Measurements from ENCODE around the gene ZBED4.

Gene ZBED4

DNA sequence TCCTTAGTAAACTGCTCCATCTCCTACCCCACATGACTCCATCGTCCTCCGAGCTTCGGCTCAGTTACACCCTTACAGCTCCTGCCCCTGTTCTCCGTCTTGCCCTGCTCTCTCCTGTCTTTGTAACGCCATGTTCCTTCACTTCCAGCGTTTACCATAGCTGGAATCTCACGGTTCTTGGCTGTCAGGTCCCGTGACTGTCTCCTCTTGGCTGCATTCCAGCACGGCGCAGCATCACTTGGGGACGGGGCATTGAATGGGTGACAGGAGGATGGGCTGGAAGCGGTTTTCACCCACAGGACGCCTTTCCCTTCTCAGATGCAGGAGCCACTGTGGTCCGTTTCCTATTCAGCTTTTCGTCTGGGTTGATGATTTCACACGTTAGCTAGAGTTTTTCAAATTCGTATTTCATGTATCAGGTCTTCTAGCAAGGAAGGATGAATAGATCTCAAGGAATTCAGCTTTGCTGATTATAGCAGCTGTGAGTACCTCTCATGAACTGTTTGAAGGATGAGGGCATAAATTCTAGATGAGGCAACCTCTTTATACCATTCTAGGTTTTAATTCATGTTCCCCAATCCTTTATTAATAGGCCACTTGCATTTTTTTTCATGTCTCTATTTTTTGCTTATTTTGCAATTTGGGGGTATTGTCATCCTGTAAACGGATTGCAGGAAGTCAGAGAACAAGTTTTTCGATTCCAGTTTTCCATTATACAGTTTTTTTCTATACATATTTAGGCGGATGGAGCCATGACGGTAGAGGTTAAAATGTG lies 29.1 kb downstream of the ZBED4 start:
- DNase-seq, result no peak

DNA sequence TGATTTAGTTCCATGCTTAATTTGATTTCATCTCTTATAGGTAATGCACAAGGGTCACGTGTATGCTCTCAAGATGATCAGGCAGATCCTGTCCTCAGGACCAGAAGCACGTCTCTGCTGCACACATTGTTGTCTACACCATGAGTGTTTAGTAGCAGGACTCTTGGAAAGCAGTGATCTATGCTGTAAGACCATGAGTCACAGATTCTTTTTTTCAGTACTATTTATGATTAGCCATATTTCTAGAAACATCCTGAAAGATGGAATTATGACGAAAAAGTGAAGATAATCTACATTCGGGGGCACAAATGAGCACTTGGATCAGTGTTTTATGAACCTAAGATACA lies 29.6 kb downstream of the ZBED4 start:
- DNase-seq, result no peak

- DNase-seq, result no peak
These were observed 30.4 kb downstream of the ZBED4 start for GRCh38 chr22:49884075-49884474.

GRCh38 chr22:49884503-49885260 lies 31.0 kb downstream of the ZBED4 start:
- DNase-seq, result no peak

DNA sequence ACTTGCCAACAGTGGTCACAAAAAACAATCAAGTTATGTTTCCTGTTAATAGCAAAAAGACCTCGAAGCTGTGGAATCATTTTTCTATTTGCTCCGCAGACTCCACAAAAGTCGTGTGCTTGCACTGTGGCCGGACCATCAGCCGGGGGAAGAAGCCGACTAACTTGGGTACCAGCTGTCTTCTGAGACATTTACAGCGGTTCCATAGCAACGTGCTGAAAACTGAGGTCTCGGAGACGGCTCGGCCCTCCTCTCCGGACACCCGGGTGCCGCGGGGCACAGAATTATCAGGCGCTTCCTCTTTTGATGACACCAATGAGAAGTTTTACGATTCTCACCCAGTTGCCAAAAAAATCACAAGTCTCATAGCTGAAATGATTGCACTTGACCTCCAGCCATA lies 31.6 kb downstream of the ZBED4 start:
- DNase-seq, result no peak

- DNase-seq, result no peak
These were observed 32.2 kb downstream of the ZBED4 start for GRCh38 chr22:49885881-49886280.

DNA sequence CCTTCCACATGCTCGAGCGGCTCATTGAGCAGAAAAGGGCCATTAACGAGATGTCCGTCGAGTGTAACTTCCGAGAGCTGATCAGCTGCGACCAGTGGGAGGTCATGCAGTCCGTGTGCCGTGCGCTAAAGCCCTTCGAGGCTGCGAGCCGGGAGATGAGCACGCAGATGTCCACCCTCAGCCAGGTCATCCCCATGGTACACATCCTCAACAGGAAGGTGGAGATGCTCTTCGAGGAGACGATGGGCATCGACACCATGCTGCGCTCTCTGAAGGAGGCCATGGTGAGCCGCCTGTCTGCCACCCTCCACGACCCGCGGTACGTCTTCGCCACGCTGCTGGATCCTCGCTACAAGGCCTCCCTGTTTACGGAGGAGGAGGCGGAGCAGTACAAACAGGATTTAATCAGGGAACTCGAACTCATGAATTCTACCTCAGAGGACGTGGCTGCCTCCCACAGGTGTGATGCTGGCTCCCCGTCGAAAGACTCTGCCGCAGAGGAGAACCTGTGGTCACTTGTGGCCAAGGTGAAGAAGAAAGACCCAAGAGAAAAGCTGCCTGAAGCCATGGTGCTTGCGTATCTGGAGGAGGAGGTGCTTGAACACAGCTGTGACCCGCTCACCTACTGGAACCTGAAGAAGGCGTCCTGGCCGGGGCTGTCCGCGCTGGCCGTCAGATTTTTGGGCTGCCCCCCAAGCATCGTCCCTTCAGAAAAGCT lies 32.9 kb downstream of the ZBED4 start:
- DNase-seq, result no peak

- no peak for DNase-seq
These were observed 33.4 kb downstream of the ZBED4 start for GRCh38 chr22:49887064-49887451.

- no peak for DNase-seq
These were observed 34.1 kb downstream of the ZBED4 start for GRCh38 chr22:49887702-49888101.

- no peak for DNase-seq
These were observed 35.4 kb downstream of the ZBED4 start for GRCh38 chr22:49889071-49889470.

GRCh38 chr22:49892226-49892899 lies 38.7 kb downstream of the ZBED4 start:
- DNase-seq, result no peak

- no peak for DNase-seq
These were observed 39.4 kb downstream of the ZBED4 start for GRCh38 chr22:49893025-49893424.

GRCh38 chr22:49894322-49895054 lies 40.8 kb downstream of the ZBED4 start:
- no peak for DNase-seq

GRCh38 chr22:49896201-49896600 lies 42.6 kb downstream of the ZBED4 start:
- no peak for DNase-seq

DNA sequence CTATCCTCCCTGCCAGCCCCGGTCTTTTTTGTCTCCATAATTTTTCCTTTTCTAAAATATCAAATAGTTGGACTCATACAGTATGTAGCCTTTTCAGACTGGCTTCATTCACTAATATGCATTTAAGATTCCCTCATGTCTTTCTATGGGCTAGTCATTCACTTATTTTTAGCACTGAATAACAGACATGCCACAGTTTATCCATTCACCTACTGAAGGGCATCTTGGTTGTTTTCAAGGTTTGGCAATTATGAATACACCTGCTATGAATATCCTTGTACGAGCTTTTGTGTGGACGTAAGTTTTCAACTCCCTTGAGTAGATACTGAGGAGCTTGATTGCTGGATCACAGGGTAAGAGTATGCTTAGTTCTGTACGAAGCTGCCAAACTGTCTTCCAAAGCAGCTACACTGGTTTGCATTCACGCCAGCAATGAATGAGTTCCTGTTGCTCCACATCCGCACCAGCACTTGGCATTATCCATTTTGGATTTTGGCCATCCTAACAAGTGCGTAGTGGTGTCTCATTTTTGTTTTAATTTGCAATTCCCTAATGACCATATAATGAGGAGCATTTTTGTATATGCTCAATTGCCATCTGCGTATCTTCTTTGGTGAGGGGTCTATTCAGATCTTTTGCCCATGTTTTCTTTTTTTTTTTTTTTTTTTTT lies 43.5 kb downstream of the ZBED4 start:
- no peak for DNase-seq

GRCh38 chr22:49899530-49899929 lies 45.9 kb downstream of the ZBED4 start:
- peak; percentile 14 for DNase-seq

DNA sequence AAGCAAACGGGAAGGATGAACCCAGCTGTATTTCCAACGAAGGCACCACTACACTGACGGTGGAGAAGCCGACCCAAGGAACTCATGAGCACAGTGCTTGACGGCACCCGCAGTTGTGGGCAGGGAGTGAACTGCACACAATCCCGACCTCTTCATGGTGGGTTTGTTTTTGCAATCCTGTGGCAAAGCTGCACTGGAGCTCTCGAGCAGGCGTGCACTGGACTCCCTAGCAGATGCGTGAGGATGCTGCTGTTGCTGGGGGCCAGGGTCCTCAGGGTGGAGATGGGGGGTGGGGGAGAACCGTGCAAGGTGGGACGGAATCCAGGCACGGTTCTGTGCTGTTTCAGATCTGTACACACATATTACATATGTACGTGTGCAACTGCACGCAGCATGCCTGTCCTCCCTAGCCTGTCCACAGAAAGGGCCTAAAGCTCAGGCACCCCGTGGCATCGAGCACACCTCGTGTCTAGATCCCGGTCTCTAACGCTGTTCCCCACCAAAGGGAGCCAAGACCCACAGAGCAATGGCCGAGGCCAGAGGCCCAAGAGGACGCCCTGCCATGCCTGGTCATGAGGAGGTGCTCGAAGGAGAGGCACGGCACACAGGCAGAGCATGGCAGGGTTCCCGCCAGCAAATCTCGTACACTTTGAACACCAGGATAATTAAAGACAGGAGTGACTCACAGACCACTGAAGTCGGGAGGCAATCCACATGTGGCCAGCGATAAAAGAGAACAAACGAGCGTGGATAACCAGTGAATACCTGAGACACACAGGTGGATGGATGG lies 47.0 kb downstream of the ZBED4 start:
- no peak for DNase-seq

GRCh38 chr22:49901457-49901856 lies 47.8 kb downstream of the ZBED4 start:
- no peak for DNase-seq

- no peak for DNase-seq
These were observed 49.8 kb downstream of the ZBED4 start for GRCh38 chr22:49903322-49904039.

- no peak for DNase-seq
These were observed 50.4 kb downstream of the ZBED4 start for GRCh38 chr22:49904040-49904369.

DNA sequence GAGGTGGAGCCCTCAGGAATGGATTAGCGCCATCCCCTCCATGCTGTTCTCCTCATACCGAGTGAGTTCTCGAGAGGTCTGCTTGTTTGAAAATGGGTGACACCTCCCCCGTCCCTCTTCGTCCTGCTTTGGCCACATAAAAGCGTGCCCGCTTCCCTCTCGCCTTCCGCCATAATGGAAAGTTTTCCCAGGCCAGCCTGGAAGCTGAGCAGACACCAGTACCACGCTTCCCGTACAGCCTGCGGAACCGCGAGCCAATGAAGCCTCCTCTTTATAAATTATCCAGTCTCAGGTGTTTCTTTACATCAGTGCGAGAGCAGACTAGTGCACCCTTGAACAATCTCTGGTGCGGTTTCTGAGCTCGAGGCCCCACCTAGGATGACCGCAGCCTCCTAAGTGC lies 51.8 kb downstream of the ZBED4 start:
- no peak for DNase-seq

All from activated CD4-positive, alpha-beta T cell treated with anti-CD3 and anti-CD28 coated beads, Interleukin-10, Interleukin-2, amounts not matched to agents 100 ng/mL and 50 ng/mL, durations not matched to agents 16 hours and 8 hours (primary cell).